PFSK-1 (cell line): ENCODE results near the gene NALCN.

Experiments used
- FOXP2 ChIP-seq: optimal IDR thresholded peaks from 2 replicates; pipeline ENCODE3; 2011; ENCODE audit warnings: borderline replicate concordance, control low read depth, inconsistent platforms; ENCODE audit not compliant: insufficient read depth; ENCODE audit errors: extremely low read length, extremely low read depth
- POLR2AphosphoS5 ChIP-seq: IDR thresholded peaks from 2 replicates; pipeline ENCODE4 v1.6.1; 2012; ENCODE audit warnings: low read depth, mild to moderate bottlenecking, control low read depth, low read length, moderate library complexity
- TAF1 ChIP-seq: IDR thresholded peaks from 2 replicates; pipeline ENCODE4 v1.6.1; 2012; ENCODE audit warnings: low read length, control low read depth, borderline replicate concordance; ENCODE audit not compliant: insufficient read depth
- TF ChIP-seq, protein P1 (sequence below), 2 experiments: IDR thresholded peaks; 2 replicates each; pipeline versions ENCODE4 v1.6.1 to v1.8.0; 2011 to 2012; ENCODE audit warnings: low read depth in 2 of 2, low read length in 2 of 2, control low read depth in 1 of 2, inconsistent platforms in 1 of 2, mild to moderate bottlenecking in 1 of 2, moderate library complexity in 1 of 2; ENCODE audit not compliant: insufficient read depth in 1 of 2

DNA sequence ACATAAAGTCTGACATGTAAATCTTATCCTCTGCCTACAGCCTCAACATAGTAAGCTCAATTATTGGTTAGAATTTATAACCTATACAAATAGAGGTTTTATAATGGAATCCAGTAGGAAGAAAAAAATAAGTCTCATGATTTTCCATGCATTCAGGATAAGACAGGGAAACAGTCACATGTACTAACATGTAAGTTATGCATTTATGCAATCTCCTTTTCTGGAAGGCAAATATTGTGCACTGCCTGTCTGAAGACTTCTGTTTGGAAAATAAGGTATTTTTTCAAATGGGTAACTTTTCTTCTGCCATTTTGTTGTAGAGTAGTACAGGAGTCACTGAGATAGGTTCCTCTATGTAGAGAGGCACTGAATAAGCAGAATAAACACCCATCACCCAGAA is 92.7 kb downstream of the NALCN start:
- TF ChIP-seq POLR2AphosphoS5, result no peak
- TF ChIP-seq, protein P1, sequence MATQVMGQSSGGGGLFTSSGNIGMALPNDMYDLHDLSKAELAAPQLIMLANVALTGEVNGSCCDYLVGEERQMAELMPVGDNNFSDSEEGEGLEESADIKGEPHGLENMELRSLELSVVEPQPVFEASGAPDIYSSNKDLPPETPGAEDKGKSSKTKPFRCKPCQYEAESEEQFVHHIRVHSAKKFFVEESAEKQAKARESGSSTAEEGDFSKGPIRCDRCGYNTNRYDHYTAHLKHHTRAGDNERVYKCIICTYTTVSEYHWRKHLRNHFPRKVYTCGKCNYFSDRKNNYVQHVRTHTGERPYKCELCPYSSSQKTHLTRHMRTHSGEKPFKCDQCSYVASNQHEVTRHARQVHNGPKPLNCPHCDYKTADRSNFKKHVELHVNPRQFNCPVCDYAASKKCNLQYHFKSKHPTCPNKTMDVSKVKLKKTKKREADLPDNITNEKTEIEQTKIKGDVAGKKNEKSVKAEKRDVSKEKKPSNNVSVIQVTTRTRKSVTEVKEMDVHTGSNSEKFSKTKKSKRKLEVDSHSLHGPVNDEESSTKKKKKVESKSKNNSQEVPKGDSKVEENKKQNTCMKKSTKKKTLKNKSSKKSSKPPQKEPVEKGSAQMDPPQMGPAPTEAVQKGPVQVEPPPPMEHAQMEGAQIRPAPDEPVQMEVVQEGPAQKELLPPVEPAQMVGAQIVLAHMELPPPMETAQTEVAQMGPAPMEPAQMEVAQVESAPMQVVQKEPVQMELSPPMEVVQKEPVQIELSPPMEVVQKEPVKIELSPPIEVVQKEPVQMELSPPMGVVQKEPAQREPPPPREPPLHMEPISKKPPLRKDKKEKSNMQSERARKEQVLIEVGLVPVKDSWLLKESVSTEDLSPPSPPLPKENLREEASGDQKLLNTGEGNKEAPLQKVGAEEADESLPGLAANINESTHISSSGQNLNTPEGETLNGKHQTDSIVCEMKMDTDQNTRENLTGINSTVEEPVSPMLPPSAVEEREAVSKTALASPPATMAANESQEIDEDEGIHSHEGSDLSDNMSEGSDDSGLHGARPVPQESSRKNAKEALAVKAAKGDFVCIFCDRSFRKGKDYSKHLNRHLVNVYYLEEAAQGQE (IDR thresholded peaks at IDR 0.05; ENCODE audit: insufficient read depth in 1 of 2, low read depth in 2 of 2, low read length in 2 of 2), result no peak
- no peak for TF ChIP-seq TAF1
- no peak for TF ChIP-seq FOXP2
